ENCODE data around the gene POTEH.
"Not testable (repeated sequence)": the region's sequence is repeated elsewhere in the genome, so short reads cannot be mapped to it uniquely, and the experiment has no call there.

POTEH gene

GRCh38 chr22:15738157-15738908, 48.5 kb downstream of the POTEH start:
- DNase-seq = not testable (repeated sequence)

DNA sequence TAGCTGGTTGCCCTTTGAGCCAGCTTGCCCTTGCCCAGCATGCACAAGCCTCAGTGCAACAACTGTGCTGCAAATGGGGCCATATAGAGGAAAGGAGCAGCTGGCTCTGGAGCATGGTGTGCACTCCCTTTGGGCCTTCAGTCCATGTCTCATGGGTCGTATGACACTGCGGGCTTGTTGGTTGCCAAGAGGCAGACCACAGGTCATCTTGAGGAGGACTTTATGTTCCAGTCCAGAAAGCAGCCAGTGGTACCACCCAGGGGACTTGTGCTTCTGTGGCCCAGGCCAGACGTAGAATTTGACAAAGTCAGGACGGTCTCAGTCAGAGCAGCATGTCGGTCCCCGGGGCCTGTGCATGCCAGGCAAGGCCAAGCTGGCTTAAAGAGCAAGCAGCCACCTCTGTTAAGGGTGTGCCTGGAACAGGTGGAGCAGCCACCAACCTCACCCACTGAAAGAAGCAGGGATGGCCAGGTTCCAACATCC, 49.1 kb downstream of the POTEH start:
- DNase-seq = not testable (repeated sequence)

DNA sequence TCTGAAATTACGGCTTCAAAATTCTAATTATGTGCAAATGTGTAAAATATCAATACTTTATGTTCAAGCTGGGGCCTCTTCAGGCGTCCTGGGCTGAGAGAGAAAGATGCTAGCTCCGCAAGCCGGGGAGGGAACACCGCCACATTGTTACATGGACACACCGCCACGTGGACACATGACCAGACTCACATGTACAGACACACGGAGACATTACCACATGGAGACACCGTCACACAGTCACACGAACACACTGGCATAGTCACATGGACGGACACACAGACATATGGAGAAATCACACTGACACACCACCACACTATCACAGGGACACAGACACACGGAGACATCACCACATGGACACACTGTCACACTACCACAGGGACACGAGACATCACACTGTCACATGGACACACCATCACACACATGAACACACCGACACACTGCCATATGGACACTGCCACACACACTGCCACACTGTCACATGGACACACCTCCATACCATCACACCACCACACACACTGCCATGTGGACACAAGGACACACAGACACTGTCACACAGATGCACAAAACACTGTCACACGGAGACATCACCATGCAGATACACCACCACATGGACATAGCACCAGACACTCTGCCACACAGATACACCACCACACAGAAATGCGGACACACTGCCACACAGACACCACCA, 58.0 kb downstream of the POTEH start:
- not testable (repeated sequence) for DNase-seq

- not testable (repeated sequence) for DNase-seq
Measured at GRCh38 chr22:15749181-15749970, 59.5 kb downstream of the POTEH start.

- not testable (repeated sequence) for DNase-seq
Measured at GRCh38 chr22:15759443-15760097, 69.7 kb downstream of the POTEH start.

GRCh38 chr22:15760388-15761150, 70.7 kb downstream of the POTEH start:
- not testable (repeated sequence) for DNase-seq

GRCh38 chr22:15761151-15761777, 71.4 kb downstream of the POTEH start:
- not testable (repeated sequence) for DNase-seq

DNA sequence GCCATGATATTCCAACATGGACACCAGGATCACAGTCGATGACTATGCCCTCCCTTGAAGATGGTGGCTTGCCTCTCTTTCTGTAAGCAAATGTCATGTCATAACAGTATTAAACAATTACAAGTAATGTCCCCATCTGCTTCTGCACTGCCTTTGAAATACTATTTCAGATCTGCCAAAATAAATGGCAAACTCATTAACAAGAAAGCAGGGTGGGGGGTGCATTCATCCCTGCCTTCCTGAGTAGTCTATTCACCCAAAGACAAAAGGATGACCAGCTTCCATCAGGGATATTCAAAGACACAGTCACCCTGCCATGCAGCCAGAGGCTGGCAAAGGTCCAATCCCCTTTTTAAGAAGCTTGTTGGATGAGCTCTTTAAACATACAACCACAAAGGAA, 73.7 kb downstream of the POTEH start:
- DNase-seq = not testable (repeated sequence)
